Jurkat, Clone E6-1 (cell line): ENCODE measurements around the gene PGM2.
A peak's percentile ranks its signal among the peaks of the same experiment; 100 is the strongest.

Source experiments
- DNase-seq: peaks from one replicate; pipeline ENCODE4 v3.0.0-alpha.2; 2011; ENCODE audit warnings: low read depth, low spot score
- H3K4me3 ChIP-seq: 2 replicates; pipeline ENCODE4 v1.5.1; 2011; ENCODE audit warnings: mild to moderate bottlenecking, low read length, control low read depth, moderate library complexity

Gene PGM2

GRCh38 chr4:37890801-37891259, 64.3 kb downstream of the PGM2 start, which contains the start of gene TBC1D1:
TSS of gene TBC1D1 (plus strand) at chr4:37891084. CDS start at chr4:37902096, 11,012 bp downstream.
- H3K4me3 ChIP-seq: peak within 1 kb of the TSS; percentile 76
- DNase-seq: no peak

- peak overlapping the region; percentile 76 for H3K4me3 ChIP-seq
- DNase-seq: peak; percentile 32
Observed at GRCh38 chr4:37891260-37892159, 65.0 kb downstream of the PGM2 start.

DNA sequence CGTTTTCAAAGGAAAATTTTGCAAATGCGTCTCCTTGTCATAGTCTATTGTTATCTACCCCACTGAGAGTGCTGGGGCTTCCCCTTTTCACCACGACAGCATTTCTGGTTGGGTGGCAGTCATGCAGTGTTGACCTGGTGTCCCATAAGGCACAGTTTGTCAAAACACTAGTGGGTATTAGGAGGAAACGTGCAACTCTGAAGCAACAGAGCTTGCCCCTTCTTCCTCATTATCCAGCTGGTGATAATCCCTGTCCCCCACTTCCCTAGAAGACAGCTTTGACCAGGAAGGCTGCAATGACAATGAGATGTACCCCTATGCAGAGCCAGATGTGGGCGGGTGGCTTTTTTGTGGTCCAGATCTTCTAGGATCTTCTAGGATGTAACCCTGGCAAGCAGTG, 66.2 kb downstream of the PGM2 start:
- no peak for DNase-seq

GRCh38 chr4:37893164-37893563, 66.7 kb downstream of the PGM2 start:
- no peak for DNase-seq
- H3K4me3 ChIP-seq: no peak overlapping the region

More for the DNA sequence above, 66.2 kb downstream of the PGM2 start:
- no peak overlapping the region for H3K4me3 ChIP-seq

DNA sequence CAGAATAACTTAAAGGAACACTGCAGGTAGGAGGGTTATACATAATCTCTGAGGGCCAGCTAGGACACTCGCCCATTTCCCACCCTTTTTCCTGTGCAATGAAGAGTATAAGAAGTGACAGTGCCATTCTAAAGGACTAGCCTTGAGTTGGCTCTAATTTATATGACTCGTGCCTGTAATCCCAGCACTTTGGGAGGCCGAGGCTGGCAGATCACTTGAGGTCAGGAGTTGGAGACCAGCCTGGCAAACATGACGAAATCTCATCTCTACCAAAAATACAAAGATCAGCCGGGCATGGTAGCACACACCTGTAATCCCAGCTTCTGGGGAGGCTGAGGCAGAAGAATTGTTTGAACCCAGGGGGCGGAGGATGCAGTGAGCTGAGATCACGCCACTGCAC, 68.8 kb downstream of the PGM2 start:
- DNase-seq: no peak
- no peak overlapping the region for H3K4me3 ChIP-seq

DNA sequence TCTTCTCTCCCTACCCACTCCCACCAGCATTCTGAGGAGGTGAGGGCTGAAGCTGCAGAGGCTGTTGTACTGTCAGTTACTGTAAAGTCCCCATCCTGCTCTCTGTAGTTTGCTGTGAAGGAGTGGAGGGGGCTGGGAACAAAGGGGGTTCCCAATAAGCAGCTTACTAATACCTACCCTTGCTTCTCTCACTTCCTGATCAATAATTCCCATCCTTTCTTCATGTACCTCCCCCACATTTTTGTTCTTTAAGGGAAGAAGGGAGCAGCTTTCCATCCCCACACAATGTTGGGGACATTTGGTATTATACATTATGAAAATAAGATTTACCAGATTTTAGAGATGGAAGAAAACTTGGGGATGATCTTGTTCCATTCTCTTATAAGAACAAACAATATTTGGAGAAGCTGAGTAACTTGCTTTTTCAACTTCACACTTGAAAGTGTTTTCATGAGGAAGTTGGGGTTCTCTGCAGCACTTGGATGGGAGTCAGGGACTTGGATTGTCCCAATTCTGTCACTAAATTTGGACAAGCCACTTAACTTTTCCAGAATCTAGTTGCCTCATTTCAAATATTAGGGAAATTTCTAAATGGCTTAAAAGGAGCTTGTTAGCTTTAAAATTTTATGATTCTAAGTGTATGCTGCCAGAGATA, 69.8 kb downstream of the PGM2 start:
- DNase-seq: no peak
- no peak overlapping the region for H3K4me3 ChIP-seq

- DNase-seq: no peak
- H3K4me3 ChIP-seq: no peak overlapping the region
Observed at GRCh38 chr4:37902212-37902611, 75.7 kb downstream of the PGM2 start.

- DNase-seq: no peak
Observed at GRCh38 chr4:37902738-37903693, 76.5 kb downstream of the PGM2 start.

GRCh38 chr4:37903901-37904300, 77.4 kb downstream of the PGM2 start:
- H3K4me3 ChIP-seq: no peak overlapping the region
- DNase-seq: no peak

More at GRCh38 chr4:37902738-37903693, 76.5 kb downstream of the PGM2 start:
- H3K4me3 ChIP-seq: no peak overlapping the region

- no peak overlapping the region for H3K4me3 ChIP-seq
- no peak for DNase-seq
Observed at GRCh38 chr4:37904824-37905223, 78.3 kb downstream of the PGM2 start.

DNA sequence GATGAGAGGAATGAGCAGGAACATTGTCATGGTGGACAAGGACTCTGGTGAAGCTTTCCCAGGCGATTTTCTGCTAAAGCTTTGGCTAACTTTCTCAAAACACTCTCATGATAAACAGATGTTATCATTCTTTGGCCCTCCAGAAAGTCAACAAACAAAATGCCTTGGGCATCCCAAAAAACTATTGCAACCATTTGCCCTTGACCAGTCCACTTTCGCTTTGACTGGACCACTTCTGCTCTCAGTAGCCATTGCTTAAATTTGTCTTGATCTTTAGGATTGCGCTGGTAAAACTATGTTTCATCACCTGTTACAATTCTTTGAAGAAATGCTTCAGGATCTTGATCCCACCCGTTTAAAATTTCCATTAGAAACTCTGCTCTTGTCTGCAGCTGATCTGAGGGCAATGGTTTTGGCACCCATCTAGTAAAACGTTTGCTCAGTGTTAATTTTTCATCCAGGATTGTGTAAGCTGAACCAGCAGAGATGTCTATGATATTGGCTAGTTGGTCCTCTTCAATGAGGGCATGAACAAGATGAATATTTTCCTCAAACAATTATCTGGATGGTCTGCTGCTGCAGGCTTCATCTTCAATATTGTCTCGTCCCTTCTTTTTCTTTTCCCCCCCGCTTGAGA, 79.2 kb downstream of the PGM2 start:
- no peak for DNase-seq
- H3K4me3 ChIP-seq: no peak overlapping the region

GRCh38 chr4:37908488-37909331, 82.2 kb downstream of the PGM2 start:
- DNase-seq: no peak
- H3K4me3 ChIP-seq: no peak overlapping the region

GRCh38 chr4:37909332-37910090, 83.0 kb downstream of the PGM2 start:
- no peak for DNase-seq
- no peak overlapping the region for H3K4me3 ChIP-seq

- H3K4me3 ChIP-seq: no peak overlapping the region
Observed at GRCh38 chr4:37910091-37910486, 83.6 kb downstream of the PGM2 start.

More at GRCh38 chr4:37910091-37910486, 83.6 kb downstream of the PGM2 start:
- DNase-seq: no peak
